ENCODE results near the gene TBP.
"Not testable (repeated sequence)": the region's sequence is repeated elsewhere in the genome, so short reads cannot be mapped to it uniquely, and the experiment has no call there.

- not testable (repeated sequence) for TF ChIP-seq CTCF, POLR2A (IDR thresholded peaks at IDR 0.05)
Measured at GRCh38 chr6:170507728-170508127, 46.4 kb upstream of the TBP start.

Data from vagina (tissue), 2 donors.